NK-92 (cell line): ENCODE data around the gene ZFP64.

Source experiments
- DNase-seq: peaks from one replicate; lab custom pipeline; 2025; ENCODE audit not compliant: unreplicated experiment; lab: John Stamatoyannopoulos, UW

The ZFP64 gene

DNA sequence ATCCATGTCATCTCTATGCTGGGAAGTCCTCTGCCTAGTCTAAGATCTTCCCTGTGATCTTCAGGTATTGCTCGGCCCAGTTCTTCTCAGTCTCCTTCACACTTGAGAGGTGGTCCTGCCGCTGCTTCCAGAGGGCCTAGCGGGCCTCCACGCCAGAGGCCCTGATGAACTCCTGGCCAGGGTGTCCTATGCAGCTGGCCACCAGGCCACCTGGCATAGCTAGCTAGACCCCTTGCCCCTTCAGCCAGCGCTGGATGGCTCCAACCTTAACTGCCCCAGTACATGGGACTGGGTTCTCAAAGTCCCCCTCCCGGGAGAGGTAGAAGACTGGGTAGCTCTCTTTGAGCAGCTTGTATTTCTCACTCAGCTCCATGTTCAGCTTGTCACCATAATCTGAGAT is 81.1 kb downstream of the ZFP64 start:
- DNase-seq, result no peak

DNA sequence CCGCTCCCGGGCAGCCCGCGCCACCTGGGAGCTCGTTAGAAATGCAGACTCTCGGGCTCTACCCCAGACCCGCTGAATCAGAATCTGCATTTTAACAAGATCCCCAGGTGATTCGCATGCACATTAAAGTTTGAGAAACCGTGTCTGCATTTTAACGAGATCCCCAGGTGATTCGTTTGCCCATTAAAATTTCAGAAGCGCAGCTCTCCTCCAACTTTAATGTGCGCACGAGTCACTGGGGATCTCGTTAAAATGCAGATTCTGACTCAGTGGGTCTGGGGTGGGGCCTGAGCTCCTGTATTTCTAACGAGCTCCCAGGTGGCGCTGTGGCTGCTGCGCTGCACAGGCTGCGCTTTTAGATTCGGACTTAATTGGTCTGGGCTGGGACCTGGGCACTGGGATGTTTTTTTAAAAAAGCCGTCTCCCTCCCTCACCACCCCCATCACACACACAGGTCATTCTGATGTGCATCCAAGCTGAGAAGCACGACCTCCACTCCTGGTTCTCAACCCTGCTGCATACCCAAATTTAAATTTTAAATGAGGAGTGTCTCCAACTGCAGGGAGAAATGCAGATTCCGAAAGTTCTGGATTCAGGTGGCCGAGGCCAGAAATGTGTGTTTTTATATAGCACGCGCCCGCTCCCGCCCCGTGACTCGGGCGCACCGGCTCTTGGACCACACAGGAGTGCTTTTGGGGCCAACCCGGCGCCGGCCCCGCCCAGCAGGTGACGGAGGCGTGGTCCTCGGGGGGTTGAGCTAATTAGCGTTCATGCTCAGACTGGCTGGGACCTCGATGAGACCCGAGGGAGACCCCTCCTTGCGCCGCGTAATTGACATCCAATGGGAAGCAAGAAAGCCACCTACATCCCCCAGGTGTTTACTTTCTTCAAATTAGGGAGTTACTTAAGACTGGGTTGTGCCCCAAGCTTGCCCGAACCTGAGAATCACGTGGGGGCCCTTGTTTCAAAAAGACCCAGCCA is 85.8 kb downstream of the ZFP64 start:
- no peak for DNase-seq

DNA sequence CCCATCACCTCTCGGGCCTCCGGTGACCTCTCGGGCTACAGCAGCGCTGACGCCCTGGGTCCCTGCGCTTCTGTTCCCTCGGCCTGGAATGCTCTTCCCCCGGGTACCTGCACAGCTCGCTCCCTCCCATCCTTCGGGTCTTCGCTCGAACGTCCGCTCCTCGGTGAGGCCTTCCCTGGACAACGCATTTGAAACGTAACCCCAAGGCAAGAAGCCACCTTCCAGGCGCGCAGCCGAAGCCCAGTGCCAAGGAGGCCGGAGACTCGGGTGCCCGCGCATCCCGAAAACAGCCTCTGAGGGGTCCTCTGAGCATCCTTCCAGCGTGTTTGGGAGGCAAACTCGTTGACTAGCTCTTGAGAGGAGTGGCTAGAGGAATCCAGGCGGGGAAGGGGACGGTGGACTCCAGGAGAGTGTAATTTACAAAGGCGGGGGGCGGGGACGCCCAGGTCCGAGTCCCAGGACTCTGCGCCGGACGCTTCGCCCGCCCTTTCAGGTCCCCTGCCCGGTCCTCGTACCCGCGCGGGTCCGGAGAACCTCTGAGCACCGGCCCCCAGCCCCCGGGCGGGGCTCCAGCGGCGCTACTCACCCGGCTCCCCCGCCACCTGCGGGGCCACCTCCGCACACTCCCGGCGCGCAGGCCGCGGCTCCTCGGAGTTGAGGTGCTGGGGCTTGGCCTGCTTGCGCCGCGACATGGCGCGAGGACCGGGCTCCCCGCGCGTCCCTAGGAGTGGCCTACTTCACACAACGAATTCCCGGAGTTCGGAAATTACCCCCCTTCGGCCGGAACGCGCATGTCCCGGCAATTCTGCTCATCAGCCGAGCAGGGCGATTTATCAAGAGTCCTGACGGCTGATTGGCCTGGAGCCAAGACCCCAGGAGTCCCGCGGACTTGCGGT is 86.8 kb downstream of the ZFP64 start:
- no peak for DNase-seq

DNA sequence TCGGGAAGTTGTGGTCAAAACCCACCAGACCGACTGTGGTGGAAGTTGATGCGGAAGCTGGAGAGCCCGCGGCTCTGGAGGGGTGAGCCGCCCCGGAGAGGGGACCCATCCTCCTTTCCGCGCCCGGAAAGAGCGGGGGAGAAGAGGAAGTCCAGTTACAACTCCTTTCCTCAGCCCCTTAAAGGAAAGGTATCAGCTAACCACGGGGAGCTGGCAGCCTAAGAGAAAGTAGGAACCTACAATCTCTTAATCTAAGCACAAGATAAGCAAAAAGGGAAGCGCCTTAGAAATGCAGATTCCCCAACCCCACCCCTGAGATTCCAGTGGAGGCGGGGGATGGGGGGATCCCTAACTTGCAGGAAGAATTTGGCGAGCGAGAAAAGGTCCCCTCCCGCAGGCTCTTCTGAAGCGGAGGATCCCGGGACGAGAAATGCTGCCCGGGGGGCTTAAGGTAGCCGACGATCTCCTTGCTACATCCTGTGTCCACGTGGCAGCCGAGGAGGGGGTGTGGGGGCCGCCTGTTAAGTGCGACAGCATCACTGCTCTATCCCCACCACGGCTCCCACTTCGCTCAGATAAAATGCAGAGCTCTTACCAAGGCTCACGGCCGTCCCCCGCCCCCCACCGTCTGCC is 87.5 kb downstream of the ZFP64 start:
- DNase-seq, result no peak

DNA sequence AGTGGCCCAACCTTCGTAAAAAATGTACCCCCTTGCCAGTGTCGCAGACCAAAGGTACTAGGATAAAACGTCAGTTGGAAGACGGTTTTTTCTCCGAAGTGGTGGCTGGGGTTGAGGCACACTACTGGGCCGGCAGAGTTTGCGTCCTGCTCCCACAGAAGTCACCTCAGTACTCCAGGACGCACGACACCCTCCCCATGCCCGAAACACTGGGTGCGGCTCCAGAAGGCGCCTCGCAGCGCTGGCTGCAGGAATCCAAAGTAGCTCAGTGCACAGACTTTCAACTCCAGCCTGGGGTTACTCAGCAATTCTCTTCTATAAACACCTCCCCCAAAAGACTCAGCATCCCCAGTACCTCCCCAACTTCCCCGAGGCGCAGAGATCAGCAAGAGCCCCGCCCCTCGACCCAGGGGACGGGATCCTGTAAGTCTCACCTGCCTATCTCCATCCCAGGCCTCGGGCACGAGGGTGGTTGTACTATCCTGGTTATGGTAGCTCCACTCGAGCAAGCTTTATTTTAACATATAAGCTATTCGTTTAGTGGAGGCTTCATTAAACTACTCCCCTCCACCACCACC is 88.2 kb downstream of the ZFP64 start:
- DNase-seq, result no peak

DNA sequence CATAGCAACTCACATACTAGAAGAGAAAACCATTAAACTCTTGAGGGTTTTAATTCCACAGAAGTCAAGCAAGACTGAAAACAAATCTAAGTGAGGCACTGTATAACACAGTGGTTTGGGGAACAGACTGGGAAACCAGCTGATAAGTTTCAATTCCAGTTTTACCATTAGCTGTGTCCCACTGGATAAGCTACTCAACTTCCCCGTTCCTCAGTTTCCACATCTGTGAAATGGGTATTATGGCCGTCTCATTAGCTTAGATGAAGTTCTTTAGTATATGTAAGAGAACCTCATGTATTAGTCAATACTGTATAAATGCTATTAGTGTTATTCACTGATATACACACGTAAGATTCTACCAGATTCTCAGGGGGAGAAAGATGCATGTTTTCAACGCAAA is 89.0 kb downstream of the ZFP64 start:
- DNase-seq, result no peak

DNA sequence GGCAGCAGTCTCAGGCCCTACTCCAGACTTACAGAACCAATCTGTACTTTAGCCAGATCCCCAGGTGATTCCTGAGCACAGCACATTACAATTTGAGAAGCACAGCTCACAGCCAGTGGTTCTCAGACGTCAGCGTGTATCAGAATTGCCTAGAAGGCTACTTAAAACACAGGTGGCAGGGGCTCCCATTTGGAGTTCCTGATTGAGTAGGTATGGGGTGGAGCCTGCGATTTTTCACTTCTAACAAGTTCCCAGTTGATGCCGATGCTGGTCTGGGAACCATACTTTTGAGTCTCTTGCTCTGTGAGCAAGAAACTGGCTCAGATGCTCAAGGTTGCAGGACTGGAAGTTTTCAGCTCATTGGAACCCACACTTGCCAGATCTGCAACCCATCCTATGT is 89.5 kb downstream of the ZFP64 start:
- DNase-seq, result no peak
